Colonic mucosa (tissue), 4 donors: Measurements from ENCODE around the gene HARS2. TPM values are rescaled to one million over a fixed set of nuclear protein-coding genes. Genes with fewer than 3 reads are reported as not detected.
"Not testable (repeated sequence)": the region's sequence is repeated elsewhere in the genome, so short reads cannot be mapped to it uniquely, and the experiment has no call there.

ENCODE experiments used
- DNase-seq: peaks from one replicate; pipeline ENCODE4 v3.0.0-alpha.2; 2020
- H3K27ac ChIP-seq: fragments of 200-600 bp; one replicate; pipeline ENCODE4 v1.8.0; 2021
- H3K27me3 ChIP-seq: fragments of 200-600 bp; one replicate; pipeline ENCODE4 v1.8.0; 2021
- H3K36me3 ChIP-seq: fragments of 200-600 bp; one replicate; pipeline ENCODE4 v1.8.0; 2021
- H3K4me1 ChIP-seq: fragments of 200-600 bp; one replicate; pipeline ENCODE4 v1.8.0; 2021; ENCODE audit warnings: mild to moderate bottlenecking
- H3K4me3 ChIP-seq: fragments of 200-600 bp; one replicate; pipeline ENCODE4 v1.8.0; 2021
- H3K9ac ChIP-seq, 2 donors: one replicate each; pipeline ENCODE4 v1.7.0; 2013; ENCODE audit warnings: control low read depth in 2 of 2, low read depth in 2 of 2, low read length in 2 of 2
- H3K9me3 ChIP-seq: fragments of 200-600 bp; one replicate; pipeline ENCODE4 v1.8.0; 2021
- intact Hi-C: fragments of 100-400 bp; cut with DNase I; formaldehyde crosslinking; loops from one replicate; pipeline ENCODE4 v1.14.1; 2022
- total RNA-seq, 2 donors: library from RNA; stranded (reverse); fragmentation: NEBNext Ultra II Directional in 1 of 2; extraction: Animal tissue kit (Norgen Biotek cat#: 25700) in 1 of 2; gene quantifications; one replicate each; pipeline ENCODE4 v1.2.1, GENCODE V29; 2021
- TF ChIP-seq, protein P1 (sequence below): fragments of 200-600 bp; IDR thresholded peaks from one replicate; pipeline ENCODE4 v1.8.0; 2022; ENCODE audit warnings: antibody characterized with exemption, mild to moderate bottlenecking
- donor health status: healthy.
- donor health status: DM: no; HTN: no; CAD: no.
- donor health status: DM: no; HTN: no; CAD: no.

The HARS2 gene
- total RNA-seq, 2 donors from 2014 or later, result 37.8 to 38.7 TPM

DNA sequence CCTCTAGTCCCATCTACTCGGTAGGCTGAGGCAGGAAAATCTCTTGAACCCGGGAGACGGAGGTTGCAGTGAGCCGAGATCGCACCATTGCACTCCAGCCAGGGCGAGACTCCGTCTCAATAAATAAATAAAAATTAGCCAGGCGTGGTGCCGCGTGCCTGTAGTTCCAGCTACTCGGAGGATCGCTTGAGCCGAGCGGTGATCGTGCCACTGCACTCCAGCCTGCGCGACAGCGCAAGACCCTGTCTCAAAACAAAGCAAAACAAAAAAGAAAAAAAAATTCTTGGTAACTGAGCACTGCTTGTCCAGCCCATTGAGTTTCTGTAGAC lies 27.3 kb upstream of the HARS2 start:
- no peaks in the 10 kb centered on the region for H3K27me3 ChIP-seq
- peaks cover 8% of the 10 kb centered on the region for H3K4me1 ChIP-seq
- H3K9me3 ChIP-seq, result no peaks in the 10 kb centered on the region
- DNase-seq, result no peak
- intact Hi-C loops, result loop anchor here (2.0 kb wide), 1 partner anchor 27 kb away; the partner anchor contains the start of genes HARS1 and HARS2
- peaks cover 9% of the 10 kb centered on the region for H3K36me3 ChIP-seq
- H3K4me3 ChIP-seq, result peak overlapping the region; percentile 96
- TF ChIP-seq, protein P1, sequence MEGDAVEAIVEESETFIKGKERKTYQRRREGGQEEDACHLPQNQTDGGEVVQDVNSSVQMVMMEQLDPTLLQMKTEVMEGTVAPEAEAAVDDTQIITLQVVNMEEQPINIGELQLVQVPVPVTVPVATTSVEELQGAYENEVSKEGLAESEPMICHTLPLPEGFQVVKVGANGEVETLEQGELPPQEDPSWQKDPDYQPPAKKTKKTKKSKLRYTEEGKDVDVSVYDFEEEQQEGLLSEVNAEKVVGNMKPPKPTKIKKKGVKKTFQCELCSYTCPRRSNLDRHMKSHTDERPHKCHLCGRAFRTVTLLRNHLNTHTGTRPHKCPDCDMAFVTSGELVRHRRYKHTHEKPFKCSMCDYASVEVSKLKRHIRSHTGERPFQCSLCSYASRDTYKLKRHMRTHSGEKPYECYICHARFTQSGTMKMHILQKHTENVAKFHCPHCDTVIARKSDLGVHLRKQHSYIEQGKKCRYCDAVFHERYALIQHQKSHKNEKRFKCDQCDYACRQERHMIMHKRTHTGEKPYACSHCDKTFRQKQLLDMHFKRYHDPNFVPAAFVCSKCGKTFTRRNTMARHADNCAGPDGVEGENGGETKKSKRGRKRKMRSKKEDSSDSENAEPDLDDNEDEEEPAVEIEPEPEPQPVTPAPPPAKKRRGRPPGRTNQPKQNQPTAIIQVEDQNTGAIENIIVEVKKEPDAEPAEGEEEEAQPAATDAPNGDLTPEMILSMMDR, result no peak
- peak overlapping the region; percentile 68 to 86 for H3K9ac ChIP-seq
- H3K27ac ChIP-seq, result peak overlapping the region; percentile 97

DNA sequence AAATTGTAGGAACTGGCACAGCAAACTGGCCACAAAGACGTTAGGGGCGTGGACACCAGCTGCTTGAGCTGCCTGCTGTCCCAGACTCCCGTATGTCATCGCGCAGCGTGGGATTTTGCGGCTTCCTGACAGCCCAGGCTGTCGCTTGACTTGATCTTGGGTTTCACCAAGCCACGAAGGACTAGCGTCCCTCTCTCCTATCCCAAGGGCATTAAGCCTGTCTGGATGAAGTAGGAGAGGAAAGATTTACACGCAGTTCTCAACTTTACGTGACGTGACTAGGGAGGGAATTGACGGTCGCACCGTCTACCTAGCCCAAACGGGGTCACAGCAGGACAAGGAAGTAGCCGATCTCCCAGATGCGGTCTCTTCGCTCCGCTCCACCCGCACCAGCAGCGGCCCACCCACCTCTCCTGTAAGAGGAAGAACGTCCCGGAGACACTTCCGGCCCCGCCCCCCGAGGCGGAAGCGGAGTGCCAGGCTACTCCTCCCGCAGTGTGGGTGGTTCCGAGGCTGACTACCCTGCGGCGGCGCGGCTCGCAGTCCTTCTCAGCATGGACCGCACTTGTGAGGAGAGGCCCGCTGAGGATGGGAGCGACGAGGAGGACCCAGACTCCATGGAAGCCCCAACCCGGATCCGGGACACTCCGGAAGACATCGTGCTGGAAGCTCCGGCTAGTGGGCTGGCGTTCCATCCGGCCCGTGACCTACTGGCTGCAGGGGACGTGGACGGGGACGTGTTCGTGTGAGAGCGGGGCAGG lies 26.7 kb upstream of the HARS2 start, which contains the start of gene WDR55:
Gene WDR55 (plus strand): TSS at position 546 of the 761 bp plus-strand sequence. CDS start 9 bp downstream, at position 555.
- no peaks in the 10 kb centered on the region for H3K9me3 ChIP-seq
- intact Hi-C loops, result loop anchor here (2.0 kb wide), 1 partner anchor 26 kb away; the partner anchor contains the start of genes HARS1 and HARS2
- H3K4me1 ChIP-seq, result peaks cover 8% of the 10 kb centered on the region
- peak within 1 kb of the TSS; percentile 80 to 86 for H3K9ac ChIP-seq
- peak within 1 kb of the TSS; percentile 96 for H3K4me3 ChIP-seq
- peaks cover 10% of the 10 kb centered on the region for H3K36me3 ChIP-seq
- no peaks in the 10 kb centered on the region for H3K27me3 ChIP-seq
- peak within 1 kb of the TSS; percentile 97 for H3K27ac ChIP-seq
- TF ChIP-seq, protein P1, result no peak
- peak; percentile 99 for DNase-seq

- H3K27me3 ChIP-seq, H3K9me3 ChIP-seq, DNase-seq, H3K27ac ChIP-seq, H3K4me1 ChIP-seq, H3K4me3 ChIP-seq, intact Hi-C loops: not testable (repeated sequence)
- H3K9ac ChIP-seq, result peak overlapping the region in 1 of 2 donors; percentile 39
- H3K36me3 ChIP-seq, result peaks cover 11% of the 10 kb centered on the region
Measured at GRCh38 chr5:140671035-140671434, 20.2 kb upstream of the HARS2 start.

- no peak for DNase-seq
- Histone ChIP-seq H3K27ac (peak overlapping the region; percentile 2), H3K9ac (peak overlapping the region in 1 of 2 donors; percentile 3), H3K4me1 (peaks cover under 1% of the 10 kb centered on the region), H3K4me3 (no peak overlapping the region), H3K36me3 (peaks cover 11% of the 10 kb centered on the region), H3K9me3 (no peaks in the 10 kb centered on the region), H3K27me3 (no peaks in the 10 kb centered on the region)
- TF ChIP-seq, protein P1, result no peak
- intact Hi-C loops, result no loop called here
Measured at GRCh38 chr5:140671472-140672125, 19.7 kb upstream of the HARS2 start.

GRCh38 chr5:140672455-140673186 lies 18.6 kb upstream of the HARS2 start:
- intact Hi-C loops, result no loop called here
- Histone ChIP-seq H3K9me3 (no peaks in the 10 kb centered on the region), H3K9ac (no peak overlapping the region), H3K4me1 (no peaks in the 10 kb centered on the region), H3K27ac (no peak overlapping the region), H3K4me3 (no peak overlapping the region), H3K27me3 (no peaks in the 10 kb centered on the region), H3K36me3 (peaks cover 11% of the 10 kb centered on the region)
- no peak for DNase-seq
- TF ChIP-seq, protein P1, result no peak
